HG02623 (cell line): ENCODE data around the gene TMEM151A.

ENCODE experiments used
- ATAC-seq: cut with Tn5 transposase; IDR thresholded peaks from one replicate; pipeline ENCODE4 v1.9.1; 2021; ENCODE audit warnings: moderate library complexity; ENCODE audit not compliant: unreplicated experiment

Gene TMEM151A

GRCh38 chr11:66334605-66335442 is 43.1 kb downstream of the TMEM151A start:
- ATAC-seq = no peak

- ATAC-seq = no peak
Observed at GRCh38 chr11:66335531-66336233, 44.0 kb downstream of the TMEM151A start.

- ATAC-seq = peak; percentile 49
Observed at GRCh38 chr11:66336234-66337102, 44.8 kb downstream of the TMEM151A start, which contains the start of gene RIN1. RIN1 (minus strand) TSS chr11:66336434; CDS start chr11:66336402, 32 bp downstream.

- no peak for ATAC-seq
Observed at GRCh38 chr11:66337103-66337899, 45.6 kb downstream of the TMEM151A start.

GRCh38 chr11:66338276-66339161 is 46.8 kb downstream of the TMEM151A start:
- ATAC-seq = no peak

- no peak for ATAC-seq
Observed at GRCh38 chr11:66339162-66339675, 47.5 kb downstream of the TMEM151A start.

GRCh38 chr11:66339686-66340483 is 48.2 kb downstream of the TMEM151A start:
- ATAC-seq = no peak

- ATAC-seq = no peak
Observed at GRCh38 chr11:66340596-66341501, 49.2 kb downstream of the TMEM151A start.

GRCh38 chr11:66341502-66342126 is 49.9 kb downstream of the TMEM151A start:
- ATAC-seq = no peak

GRCh38 chr11:66343176-66343575 is 51.5 kb downstream of the TMEM151A start:
- no peak for ATAC-seq

- ATAC-seq = peak; percentile 62
Observed at GRCh38 chr11:66344550-66345315, 53.0 kb downstream of the TMEM151A start, which contains the start of gene BRMS1. BRMS1 (minus strand) TSS chr11:66345104; CDS start chr11:66342234, 2,870 bp downstream.

- ATAC-seq = no peak
Observed at GRCh38 chr11:66345316-66345649, 53.6 kb downstream of the TMEM151A start.
